NCI-H2227 (cell line): ENCODE measurements around the gene EGLN3.
A peak's percentile ranks its signal among the peaks of the same experiment; 100 is the strongest.
"Not testable (repeated sequence)": the region's sequence is repeated elsewhere in the genome, so short reads cannot be mapped to it uniquely, and the experiment has no call there.

Experiments
- DNase-seq: peaks from one replicate; lab custom pipeline; 2025; ENCODE audit not compliant: unreplicated experiment; lab: John Stamatoyannopoulos, UW

The EGLN3 gene

GRCh38 chr14:33962466-33962865 is 11.6 kb upstream of the EGLN3 start:
- DNase-seq: not testable (repeated sequence)

DNA sequence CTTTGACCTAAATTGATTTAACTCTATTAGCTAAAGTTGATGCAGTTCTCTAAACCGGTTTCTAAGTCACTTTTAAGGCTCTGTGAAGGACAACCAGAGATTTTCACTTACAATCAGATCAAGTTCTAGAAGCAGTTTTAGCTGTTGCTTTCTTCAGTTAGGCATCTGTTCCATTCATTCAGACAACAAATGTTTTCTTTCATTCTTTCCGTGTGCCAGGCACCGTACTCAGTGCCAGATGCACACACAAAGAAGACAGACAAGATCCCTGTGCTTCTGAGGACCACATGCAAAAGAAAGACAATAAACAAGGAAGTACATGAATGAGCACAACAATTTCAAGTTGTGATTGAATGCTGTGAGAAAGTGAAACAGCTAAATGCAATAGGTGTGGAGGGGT is 11.1 kb upstream of the EGLN3 start:
- no peak for DNase-seq

GRCh38 chr14:33959692-33960151 is 8.8 kb upstream of the EGLN3 start:
- peak; percentile 46 for DNase-seq

- no peak for DNase-seq
Measured at GRCh38 chr14:33958605-33959226, 7.8 kb upstream of the EGLN3 start.

- DNase-seq: no peak
Measured at GRCh38 chr14:33957993-33958392, 7.1 kb upstream of the EGLN3 start.

GRCh38 chr14:33957299-33957698 is 6.4 kb upstream of the EGLN3 start:
- DNase-seq: no peak

DNA sequence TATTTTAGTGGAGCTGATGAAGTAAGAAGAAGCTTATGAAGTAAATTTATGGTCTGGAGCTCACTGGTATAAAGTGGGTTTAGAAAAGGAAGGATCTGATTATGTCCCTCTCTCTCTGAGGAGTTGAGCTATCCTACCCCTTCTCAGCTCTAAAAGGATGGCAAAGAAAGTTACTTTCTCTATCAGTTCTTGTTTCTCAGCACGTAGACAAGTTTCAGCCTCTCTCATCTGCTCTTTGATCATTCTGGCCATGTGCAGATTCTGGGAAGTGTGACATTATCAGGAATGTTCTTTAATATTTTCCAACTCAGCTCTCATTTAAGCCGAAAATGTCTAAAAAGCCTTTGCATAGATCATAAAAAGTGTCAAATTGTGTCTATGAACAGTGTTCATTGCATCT is 5.8 kb upstream of the EGLN3 start:
- DNase-seq: no peak

- no peak for DNase-seq
Measured at GRCh38 chr14:33954016-33954598, 3.2 kb upstream of the EGLN3 start.

DNA sequence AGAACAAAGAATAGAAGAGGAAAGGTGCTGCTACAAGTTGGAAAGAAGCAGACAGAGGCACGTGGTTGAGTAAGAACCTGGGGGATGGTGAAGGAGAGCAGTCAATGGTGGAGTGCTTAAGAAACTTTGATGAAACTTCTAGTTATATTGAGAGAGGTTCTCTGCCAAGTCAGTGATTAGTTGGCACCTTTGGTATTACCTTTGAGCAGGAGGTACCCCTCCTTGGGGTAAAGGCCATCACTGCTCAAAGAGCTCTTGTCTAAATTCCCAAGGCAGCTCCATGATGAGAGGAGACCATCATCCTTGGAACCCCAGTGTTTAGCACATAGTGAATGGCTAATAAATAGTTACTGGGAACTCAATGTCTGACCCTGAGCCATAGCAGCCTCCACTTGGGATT is 1.7 kb upstream of the EGLN3 start:
- DNase-seq: no peak

DNA sequence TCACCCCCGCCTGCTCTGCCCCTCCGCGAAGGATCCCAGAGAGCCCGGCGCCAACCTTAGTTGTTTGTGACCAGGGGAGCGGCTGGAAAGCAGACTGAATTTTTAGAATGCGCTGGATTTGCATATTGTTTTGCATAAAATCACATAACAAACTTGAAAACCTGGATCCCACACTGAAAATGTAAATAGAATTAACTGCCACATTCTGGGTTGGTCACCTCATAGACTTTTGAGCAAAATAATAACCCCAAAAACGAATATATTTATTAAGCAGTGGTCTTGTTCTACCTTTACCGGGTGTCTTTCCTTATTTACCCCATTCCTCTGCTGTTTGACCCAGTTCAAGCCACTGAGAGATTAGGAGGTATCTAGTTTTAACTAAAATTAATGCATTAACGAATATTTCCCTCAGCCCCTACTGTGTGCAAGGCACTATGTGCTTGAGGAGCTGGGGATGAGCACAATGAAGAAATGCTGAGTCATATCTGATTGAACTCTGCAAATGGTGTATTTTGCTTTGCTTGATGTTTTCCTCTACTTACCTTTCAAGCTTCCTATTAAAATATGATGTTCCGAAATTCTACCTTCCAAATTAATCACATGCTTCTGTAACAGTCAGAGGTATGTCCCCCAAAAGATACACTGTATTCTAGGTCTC is 438 bp upstream of the EGLN3 start:
- DNase-seq: no peak

DNA sequence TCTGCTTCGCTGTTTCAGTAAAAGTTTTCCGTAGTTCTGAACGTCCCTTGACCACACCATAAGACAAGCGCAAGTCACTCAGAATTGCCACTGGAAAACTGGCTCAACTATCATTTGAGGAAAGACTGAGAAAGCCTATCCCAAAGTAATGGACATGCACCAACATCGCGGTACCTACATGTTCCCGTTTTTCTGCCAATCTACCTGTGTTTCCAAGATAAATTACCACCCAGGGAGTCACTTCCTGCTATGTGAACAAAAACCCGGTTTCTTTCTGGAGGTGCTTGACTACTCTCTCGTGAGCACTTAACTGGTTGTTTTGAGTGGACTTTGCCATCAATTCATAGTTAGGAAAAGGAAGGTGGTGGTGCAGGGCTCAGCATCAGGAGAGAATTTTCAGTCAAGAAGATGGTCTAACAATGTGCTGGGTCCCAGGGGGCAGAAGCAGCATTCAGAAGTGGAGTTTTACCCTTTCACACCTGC is 1.4 kb downstream of the EGLN3 start:
- DNase-seq: no peak

GRCh38 chr14:33948869-33949408 is 1.9 kb downstream of the EGLN3 start:
- no peak for DNase-seq

DNA sequence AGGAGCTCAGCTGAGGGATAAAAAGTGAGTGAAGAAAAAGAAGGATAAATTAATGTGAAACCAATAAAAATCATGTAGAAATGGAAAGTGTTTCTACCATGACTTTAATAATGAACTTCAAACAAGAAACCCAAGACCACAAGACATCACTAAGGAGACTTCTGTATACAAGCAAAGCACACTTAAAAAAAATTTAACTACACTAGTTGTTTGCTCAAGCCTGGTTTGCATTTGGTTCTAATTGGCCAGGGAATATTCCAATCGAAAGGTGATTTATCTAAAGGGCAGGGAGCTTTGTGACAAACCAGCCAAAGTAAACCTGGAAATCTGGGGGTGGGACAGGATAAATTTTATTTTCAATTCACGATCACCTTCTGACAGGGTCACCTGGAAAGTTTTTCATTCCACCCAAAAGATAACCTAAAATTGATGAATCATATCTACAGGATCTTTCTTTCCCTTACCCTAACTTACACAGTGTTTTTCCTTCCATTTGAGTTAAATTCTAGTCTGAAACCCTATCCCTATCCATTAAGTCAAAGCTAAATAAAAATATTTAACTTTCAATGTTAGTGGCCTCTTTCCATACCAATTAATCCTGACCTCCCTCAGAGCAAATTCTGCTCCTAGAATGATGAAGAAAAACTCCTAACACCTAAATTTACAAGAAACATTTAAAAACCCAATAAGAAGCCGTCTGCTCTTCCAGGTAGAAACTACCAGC is 2.6 kb downstream of the EGLN3 start:
- no peak for DNase-seq

GRCh38 chr14:33946679-33947476 is 4.0 kb downstream of the EGLN3 start:
- DNase-seq: no peak

- DNase-seq: no peak
Measured at GRCh38 chr14:33945210-33946088, 5.4 kb downstream of the EGLN3 start.

DNA sequence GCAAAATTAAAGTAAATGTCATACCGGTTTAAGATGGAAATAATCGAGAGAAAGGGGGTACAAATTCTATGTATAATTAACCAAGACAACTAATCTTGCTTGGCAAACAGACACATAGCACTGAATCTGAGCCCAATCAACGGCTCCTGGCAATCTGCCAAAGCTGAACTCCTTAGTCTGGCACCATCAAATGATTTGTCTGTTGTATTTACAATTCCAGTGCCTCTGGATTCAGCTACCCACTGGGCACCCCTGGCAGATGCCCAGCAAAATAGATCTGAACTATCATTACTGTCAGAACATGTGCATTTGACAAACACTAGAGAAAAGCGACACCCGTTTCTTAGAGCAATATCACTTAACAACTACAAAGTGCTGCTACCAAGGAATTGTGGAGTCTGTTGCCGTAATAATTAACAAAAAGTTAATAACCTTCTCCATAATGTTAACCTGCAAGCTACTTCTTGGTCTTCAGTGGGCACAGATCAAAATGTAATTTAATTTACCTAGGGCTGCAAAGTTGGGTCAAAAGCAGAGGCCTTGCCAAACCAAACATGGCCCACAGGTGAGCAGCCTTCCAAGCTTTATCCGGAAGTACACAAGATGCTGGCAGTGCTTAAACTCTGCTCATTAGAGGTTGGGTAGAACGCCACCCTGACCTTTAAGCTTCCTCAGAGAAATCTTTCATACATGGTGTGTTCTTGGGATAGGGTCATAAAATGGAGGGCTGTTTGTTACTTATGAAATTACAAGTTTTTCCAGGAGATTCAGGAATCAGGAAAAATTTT is 7.6 kb downstream of the EGLN3 start:
- peak; percentile 70 for DNase-seq

GRCh38 chr14:33941718-33942117 is 9.2 kb downstream of the EGLN3 start:
- no peak for DNase-seq

DNA sequence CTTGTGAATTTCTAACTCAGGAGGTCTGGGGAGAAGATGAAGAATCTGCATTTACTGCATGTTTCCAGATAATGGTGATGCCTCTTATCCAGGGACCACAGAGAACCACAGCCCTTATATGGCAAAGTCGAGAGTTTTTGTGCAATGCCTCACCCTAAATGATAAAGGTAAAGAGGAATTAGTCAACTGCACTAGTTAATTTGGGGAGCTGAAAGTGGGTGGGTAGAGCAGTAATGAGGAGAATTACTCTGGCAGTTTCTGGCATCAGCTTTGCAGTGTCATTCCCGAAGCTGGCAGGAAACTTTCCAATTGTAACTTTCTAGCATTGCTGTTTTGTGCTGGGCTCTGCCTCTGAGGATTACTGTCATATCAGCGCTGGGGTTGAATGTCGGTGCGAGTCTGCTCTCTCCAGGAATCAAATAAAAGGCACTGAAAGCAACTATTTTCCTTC is 10.3 kb downstream of the EGLN3 start:
- no peak for DNase-seq
